Measurements from ENCODE around the gene AKR1C3. TPM values are rescaled to one million over a fixed set of nuclear protein-coding genes. Genes with fewer than 3 reads are reported as not detected.
"Not testable (repeated sequence)": the region's sequence is repeated elsewhere in the genome, so short reads cannot be mapped to it uniquely, and the experiment has no call there.

AKR1C3 gene
- total RNA-seq = 173 and 272 TPM in 2 replicates

DNA sequence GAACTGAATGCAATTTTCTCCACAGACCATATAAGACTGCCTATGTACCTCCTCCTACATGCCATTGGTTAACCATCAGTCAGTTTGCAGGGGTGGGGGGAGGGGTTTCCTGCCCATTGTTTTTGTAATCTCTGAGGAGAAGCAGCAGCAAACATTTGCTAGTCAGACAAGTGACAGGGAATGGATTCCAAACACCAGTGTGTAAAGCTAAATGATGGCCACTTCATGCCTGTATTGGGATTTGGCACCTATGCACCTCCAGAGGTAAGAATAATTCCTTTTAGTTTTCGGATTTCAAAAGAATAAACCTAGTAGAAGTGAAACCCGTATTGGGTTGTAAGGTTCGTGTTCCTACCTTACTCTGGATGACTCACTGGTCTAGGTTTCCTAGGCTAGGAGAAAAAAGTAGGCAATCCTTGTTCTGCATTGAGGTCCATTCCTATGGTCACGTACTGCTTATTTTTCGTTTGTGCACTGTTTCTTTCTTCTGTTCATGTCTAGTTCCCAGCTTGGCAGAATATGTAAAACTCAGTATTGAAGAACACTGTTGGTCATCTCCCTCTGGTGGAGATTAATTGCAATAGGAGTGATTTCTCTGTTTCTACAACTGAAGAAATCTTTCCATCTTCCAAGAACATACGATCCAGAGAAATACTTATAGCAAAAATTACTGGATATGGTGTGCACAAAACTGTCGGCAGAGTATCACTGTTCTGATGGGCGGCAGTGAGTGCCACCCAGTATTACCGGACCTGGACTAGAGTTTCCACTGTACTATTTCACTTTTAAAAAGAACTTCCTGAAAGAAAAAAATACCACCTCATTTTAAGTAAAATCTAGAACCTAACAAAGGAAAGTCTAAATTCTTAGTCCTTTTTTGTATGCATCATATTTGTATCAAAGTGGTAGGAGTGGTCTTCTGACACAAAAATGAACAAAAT, at the start of gene AKR1C3:
Gene AKR1C3 (plus strand): TSS at position 150 of the 941 bp plus-strand sequence. CDS start 31 bp downstream, at position 181.
- DNase-seq (ENCODE audit: low read depth in 2 of 2) = peak; percentile 81 to 87

DNA sequence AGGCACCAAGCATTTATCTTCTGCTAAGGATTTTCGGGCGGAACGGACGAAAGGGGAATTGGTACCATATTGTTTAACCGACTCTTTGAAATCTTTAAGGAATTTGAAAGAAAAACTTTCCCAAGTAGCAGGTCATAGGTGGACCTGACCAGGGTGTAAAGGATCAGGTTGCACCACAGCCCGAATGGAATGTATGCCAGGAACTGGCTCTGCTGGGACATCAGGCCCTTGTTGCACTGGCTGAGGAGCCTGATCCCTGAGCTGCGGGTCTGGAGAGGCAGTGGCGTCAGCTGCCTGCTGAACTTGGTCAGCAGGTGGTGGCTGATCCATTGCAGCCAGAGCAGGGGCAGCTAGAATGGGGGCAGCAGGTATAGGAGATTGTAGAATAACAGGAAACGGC, 49.1 kb upstream of the AKR1C3 start:
- no peak for DNase-seq (ENCODE audit: low read depth in 2 of 2)

DNA sequence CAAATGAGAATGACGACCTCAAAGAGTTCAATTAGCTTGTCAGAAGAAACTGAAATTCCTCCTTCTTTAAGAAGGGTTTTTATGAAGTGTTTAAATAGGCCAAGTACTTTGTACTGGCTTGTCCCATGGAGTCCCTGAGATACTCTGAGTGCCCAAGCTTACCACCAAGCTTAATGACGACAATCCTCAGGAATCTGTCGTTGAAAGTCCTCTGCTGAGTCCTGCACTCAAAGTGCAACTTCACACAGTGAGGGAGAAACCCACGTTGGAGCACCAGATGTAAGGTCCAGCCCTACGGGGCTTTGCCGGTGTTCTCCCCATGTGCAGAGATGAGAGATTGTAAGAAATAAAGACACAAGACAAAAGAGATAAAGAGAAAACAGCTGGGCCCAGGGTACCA, 47.8 kb upstream of the AKR1C3 start:
- DNase-seq (ENCODE audit: low read depth in 2 of 2) = no peak

DNA sequence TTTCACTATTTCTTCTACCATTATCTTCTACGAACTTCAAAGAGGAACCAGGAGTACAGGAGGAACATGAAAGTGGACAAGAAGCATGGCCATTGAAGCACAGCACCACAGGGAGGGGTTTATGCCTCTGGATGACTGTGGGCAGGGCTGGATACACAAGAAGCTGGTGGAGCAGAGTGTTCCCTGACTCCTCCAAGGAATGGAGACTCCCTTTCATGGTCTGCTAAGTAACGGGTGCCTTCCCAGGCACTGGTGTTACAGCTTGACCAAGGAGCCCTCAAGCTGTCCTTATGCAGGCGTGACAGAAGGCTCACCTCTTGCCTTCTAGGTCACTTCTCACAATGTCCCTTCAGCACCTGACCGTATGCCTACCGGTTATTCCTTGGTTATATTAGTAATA, 47.2 kb upstream of the AKR1C3 start:
- DNase-seq (ENCODE audit: low read depth in 2 of 2) = not testable (repeated sequence)

DNA sequence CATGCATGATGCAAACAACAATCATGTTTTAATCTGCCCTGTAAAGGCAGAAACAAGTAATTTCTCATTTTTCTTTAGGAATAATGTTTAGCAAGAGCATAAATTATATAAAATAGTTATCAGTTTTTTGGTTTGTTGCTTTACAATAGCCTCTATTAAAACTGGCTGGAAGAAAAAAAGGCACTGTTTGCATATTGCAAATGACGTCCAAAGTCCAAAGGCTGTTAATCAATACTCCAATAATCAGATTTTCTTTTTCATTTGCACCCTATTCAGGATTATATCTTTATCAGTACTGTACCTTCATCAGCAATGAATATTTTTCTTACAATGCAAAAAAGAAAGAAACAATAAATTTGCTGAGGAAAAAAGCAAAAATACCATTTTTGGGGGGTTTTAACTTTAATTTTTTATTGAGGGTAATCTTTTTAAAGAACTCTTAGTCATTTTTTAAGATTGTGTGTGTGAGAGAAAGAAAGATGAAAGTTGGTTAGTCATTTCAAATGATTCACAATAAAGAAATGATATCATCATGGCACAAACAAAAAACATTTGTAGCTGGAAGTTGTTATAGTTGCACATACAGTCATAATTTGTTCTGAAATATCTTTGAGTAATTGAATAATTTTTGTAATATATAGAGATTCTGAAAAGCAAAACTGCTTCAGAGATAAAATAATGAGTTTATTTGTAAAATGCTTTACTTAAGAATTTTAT, 46.1 kb upstream of the AKR1C3 start:
- DNase-seq (ENCODE audit: low read depth in 2 of 2) = no peak

DNA sequence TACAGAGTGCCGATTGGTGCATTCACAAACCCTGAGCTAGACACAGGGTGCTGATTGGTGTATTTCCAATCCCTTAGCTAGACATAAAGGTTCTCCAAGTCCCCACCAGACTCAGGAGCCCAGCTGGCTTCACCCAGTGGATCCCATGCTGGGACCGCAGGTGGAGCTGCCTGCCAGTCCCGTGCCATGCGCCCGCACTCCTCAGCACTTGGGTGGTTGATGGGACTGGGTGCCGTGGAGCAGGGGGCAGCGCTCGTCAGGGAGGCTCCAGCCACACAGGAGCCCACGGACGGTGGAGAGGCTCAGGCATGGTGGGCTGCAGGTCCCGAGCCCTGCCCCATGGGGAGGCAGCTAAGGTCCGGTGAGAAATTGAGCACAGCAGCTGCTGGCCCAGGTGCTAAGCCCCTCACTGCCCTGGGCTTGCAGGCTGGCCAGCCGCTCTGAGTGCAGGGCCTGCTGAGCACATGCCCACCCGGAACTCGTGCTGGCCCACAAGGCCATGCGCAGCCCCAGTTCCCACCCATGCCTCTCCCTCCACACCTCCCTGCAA, 41.2 kb upstream of the AKR1C3 start:
- not testable (repeated sequence) for DNase-seq (ENCODE audit: low read depth in 2 of 2)

DNA sequence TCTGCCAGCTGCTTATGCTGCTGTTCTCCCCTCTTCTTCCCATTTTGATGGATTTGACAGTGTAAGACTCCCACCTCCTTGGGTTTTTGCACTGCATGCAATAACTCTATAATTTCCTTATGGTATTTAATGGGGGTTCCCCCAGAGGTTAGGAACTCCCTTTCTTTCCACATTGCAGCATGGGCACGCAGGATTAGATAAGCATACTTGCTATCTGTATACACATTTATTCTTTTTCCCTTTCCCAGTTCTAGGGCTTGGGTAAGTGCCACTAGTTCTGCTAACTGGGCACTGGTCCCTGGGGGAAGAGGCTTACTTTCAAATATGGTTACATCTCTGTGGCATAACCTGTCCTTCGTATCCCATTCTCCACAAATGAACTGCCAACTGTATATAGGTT, 39.4 kb upstream of the AKR1C3 start:
- not testable (repeated sequence) for DNase-seq (ENCODE audit: low read depth in 2 of 2)

DNA sequence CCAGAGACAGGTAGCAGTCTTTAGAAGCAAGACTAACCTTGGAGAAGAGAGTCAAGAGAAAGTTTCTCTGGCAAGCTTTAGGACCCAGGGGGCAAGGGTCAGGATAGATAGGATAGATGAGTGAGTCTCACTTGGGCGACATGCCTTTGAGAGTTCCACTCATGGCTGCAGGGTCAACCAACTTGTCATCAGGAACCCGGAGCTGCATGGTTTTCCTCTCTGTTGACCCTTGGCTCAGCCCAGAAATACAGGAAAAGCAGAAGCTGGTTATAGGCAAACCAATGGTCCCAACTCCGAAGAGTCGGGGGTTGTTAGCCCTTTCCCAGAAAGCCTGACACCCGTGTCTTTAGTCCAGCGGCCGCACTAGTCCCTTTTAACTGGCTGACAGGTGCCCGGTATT, 34.9 kb upstream of the AKR1C3 start:
- DNase-seq (ENCODE audit: low read depth in 2 of 2) = not testable (repeated sequence)

DNA sequence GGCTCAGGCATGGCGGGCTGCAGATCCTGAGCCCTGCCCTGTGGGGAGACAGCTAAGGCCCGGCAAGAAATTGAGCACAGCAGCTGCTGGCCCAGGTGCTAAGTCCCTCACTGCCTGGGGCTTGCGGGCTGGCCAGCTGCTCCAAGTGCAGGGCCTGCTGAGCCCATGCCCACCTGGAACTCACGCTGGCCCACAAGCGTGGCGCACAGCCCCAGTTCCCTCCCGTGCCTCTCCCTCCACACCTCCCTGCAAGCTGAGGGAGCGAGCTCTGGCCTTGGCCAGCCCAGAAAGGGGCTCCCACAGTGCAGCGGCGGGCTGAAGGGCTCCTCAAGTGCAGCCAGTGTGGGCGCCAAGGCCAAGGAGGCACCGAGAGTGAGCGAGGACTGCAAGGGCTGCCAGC, 33.4 kb upstream of the AKR1C3 start:
- DNase-seq (ENCODE audit: low read depth in 2 of 2) = not testable (repeated sequence)

DNA sequence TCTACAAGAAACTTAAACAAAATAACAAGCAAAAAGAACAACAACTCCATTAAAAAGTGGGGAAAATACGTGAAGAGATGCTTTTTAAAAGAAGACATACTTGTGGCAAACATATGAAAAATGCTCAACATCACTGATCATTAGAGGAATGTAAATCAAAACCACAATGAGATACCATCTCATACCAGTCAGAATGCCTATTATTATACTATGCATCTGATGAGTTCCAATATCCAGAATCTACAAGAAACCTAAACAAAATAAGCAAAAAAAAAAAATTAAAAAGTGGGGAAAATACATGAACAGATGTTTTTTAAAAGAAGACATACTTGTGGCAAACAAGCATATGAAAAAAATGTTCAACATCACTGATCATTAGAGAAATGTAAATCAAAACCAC, 29.6 kb upstream of the AKR1C3 start:
- DNase-seq (ENCODE audit: low read depth in 2 of 2) = no peak

DNA sequence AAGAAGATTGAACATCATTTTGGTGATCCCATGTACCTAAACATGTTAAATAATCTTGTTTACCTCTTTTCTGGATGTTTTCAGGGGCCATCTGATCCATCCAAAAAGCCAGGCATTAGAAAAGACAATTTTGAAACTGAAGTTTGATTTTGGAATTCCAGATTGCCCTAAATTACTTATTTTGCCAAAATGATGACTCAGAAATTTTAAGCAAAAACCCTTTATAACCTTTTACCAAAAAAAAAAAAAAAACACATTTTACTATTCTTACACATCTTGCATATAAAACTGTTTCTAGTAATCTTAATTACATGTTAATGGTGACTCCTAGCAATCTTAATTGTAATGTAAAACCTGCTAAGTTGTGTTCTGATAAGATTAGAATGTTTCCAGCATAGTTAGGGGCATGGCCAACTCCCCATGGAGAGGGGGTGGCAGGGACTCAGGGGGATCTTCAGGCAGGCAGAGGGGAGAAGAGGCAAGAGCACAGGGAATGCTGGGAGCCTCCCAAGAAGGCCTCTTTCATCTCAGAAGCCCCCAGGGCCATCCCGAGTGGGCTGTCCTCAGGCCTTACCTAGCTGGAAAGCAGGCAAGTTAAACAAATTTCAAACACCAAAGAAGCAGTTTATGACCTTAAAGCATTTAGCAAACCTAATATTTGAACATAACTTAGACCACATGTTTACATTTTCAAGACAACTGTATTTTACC, 25.8 kb upstream of the AKR1C3 start:
- no peak for DNase-seq (ENCODE audit: low read depth in 2 of 2)

DNA sequence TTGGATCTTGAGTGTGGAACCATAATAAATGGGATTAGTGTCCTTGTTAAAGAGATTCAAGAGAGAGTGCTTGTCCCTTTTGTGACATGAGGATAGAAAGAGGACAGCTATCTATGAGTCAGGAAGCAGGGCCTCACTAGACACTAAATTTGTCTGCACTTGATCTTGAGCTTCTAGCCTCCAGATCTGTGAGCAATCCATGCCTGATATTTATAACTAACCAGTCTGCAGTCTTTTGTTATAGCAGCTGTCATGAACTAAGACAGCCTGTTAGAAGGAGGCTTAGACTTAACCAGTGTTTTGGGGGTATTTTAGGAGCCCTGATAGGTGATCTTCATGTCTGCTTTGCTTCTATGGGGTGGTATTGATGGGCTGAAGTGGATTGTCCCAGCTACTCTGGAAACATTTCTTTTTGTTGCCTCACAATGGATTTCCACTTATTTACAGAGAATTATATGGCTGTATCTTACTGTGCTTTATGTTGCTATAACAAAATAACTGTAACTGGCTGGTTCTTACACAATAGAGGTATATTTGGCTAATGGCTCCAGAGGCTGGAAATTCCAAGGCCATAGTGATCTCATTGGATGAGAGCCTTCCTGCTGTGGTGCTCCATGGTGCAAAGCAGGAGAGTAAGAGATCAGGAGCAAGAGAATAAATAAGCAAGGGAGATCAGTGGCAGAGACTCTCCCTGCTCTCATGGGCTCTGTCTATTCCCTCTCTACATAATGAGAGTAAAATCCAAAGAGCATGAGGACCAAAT, 23.4 kb upstream of the AKR1C3 start:
- DNase-seq (ENCODE audit: low read depth in 2 of 2) = peak in 1 of 2 donors; percentile 31

DNA sequence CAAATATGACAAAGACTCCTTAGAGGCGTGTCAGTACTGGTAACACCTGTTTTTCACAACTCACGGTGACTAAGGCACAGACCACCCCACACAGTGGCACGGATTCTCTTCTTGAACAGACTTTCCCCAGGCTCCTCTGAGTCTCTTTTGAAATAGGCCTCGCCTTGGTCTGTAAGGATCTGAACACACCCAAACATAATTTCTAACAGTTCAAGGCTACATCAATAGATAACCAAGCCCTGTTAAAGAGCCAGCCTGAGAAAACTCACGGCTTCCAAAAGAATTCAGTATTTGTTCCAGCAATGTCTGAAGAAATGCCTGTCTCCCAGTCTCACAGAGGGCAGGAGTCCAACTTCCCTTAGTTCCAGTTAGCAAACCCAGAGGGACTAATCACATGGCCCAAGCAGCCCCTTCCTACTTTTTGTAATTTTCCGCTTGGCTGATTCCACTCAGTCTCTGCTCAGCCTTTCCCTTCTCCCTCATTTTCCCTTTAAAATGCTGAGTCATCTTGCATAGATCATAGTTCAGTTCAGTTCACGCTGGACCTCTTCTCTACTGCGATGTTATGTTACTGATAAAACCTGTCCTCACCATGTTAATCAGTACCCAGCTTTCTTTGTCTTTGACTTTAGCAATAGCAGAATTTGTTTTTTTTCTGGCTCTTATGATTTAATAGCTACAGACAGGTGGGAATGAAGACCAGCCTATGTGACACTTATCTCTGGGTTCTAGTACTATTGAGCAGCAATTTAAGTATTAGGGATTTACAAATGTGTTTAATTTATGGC, 22.6 kb upstream of the AKR1C3 start:
- peak; percentile 79 to 80 for DNase-seq (ENCODE audit: low read depth in 2 of 2)

DNA sequence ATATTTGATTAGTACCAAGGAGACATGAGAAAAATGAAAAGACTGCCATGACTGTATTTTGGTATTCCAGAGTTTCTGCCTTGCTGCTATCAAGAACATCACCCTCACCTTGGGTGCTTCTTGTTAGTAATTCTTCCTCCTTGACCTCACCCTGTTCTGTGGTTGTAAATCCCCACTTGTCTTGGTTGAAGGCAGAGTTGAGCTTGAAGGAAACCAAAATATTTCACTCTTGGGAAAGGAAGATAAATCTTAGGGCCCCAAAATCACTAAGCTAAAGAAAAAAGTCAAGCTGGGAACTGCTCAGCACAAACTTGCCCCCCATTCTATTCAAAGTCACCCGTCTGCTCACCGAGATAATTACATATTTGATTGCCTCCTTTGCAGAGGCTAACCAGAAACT, 20.6 kb upstream of the AKR1C3 start:
- no peak for DNase-seq (ENCODE audit: low read depth in 2 of 2)

DNA sequence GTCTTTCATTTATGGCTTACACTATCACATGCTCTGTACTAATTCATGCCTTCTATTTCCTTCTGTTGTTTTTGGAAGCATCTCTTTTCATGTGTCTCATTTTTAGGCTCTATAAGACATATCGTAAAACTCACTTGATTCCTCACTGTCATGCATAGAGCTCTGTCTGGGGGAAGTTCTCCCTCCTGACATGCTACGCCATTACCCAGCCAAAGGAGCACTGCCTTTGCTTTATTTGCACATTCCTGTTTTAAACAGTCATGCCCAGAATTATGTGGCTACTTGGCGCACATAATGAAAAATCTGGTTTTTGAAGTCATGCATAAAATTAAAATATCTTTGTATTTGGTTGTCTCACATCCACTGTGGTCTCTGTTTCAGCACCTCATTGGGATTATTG, 17.6 kb upstream of the AKR1C3 start:
- no peak for DNase-seq (ENCODE audit: low read depth in 2 of 2)

DNA sequence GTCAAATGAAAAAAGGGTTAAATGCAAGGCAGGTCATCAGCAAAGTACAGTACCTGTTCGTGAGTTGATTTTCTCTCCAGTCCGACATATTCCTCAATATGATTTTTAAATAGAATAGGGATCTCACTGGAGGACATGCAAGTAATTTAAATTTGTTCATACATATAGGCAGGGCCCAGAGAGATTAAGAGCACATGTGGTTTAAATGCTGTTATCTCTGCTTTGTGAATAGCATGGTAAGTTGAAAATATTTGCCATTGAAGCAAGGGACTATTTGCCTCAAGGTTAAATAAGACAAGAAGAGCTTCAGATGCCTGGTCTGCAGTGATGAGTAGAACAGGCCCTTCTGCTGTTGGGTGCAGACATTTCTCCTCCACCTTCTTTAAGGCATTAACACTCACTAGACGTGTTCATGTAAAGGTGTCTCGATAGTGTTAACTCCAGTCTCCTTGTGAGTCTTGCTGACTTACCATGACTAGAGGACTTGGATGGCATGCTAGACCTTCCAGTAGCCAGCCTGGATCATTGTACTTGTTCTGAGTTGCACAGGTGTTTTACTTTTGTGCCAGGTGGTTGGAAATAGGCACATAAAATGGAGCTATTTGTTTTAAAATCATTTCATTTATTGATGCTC, 15.6 kb upstream of the AKR1C3 start:
- DNase-seq (ENCODE audit: low read depth in 2 of 2) = no peak

DNA sequence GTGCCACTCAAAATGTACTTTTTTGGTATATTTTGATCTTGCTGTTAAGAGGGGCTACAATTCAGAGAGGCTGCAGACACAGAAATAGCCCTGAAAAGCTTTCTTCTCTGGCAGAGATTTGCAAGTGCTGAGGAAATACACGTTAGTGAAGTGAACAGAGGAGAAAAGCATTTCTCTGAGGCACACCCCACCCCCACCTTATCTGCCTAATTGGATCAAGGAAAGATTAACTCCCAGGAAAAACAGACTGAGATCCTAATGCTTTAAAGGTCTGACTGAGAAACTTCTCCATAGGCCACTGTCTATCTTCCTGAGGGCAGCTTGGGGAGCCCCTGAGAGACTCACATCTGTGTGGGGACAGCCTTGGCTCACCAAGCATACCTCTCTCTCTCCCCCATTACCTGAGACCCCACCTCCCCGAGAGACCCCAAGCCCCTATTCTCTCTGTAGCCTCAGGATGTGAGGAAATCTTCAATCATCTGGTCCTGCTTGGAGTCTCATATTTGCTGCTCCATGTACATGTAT, 14.8 kb upstream of the AKR1C3 start:
- DNase-seq (ENCODE audit: low read depth in 2 of 2) = no peak

DNA sequence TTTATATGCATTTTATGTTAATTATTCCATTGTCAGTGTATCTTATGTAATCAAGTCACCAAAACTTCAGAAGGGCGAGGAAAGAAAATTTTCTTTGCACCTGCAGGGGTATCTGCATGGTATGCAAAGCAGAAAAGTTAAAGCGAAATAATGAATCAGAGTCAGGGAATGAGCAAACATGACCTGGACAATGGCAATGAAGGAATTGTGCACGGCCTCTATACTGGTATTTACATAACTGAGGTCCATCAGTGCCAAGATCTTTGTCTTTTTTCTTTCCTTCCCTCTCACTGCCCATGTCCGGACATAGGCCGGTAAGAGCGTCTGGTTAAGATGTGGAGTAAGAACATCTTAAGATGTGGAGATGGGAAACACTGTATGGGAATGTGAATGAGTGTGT, 14.4 kb upstream of the AKR1C3 start:
- no peak for DNase-seq (ENCODE audit: low read depth in 2 of 2)

DNA sequence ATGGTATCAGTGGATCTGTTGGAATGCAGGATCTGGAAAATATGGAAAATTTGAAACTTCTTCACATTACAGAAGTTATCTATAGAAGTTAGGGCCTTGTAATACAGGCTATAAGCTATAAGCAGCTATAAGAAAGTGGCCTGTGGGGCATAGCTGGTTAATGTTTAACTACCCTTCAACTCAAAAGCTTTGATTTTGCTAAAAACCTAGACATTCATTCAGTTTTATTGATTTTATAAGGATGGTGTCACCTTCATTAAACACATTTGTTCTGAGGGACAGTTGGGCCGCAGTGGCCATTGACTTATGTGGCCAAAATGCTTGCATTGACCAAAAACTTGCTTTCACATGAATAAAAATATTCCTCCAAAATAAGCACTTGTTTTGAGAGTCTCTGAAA, 13.1 kb upstream of the AKR1C3 start:
- DNase-seq (ENCODE audit: low read depth in 2 of 2) = no peak
